SK-N-SH (cell line): Measurements from ENCODE around the gene PRKAB1. TPM values are rescaled to one million over a fixed set of nuclear protein-coding genes. Genes with fewer than 3 reads are reported as not detected.

Experiments
- CTCF ChIA-PET: fragments of 300-600, 350-600 bp; formaldehyde crosslinking; extraction: SDS; loops from one replicate; lab custom pipeline; 2021; lab: Yijun Ruan, JAX
- POLR2A ChIA-PET: fragments of 350-600 bp; sonication (Branson Sonifier 250); formaldehyde crosslinking; extraction: SDS; loops from one replicate; lab custom pipeline; 2020; ENCODE audit warnings: antibody characterized with exemption, inconsistent platforms; lab: Yijun Ruan, JAX
- DNase-seq: peaks from one replicate; pipeline ENCODE4 v3.0.0; 2012
- H2AFZ ChIP-seq: fragments of 200-600 bp; sonication (generic); 2 replicates; pipeline ENCODE4 v1.8.1; 2016; ENCODE audit warnings: antibody characterized with exemption, mild to moderate bottlenecking, low read depth
- H3F3A ChIP-seq: fragments of 200-600 bp; sonication (generic); replicated peaks from 2 replicates; pipeline ENCODE3; 2016; ENCODE audit warnings: antibody characterized with exemption, mild to moderate bottlenecking; ENCODE audit not compliant: insufficient read depth
- H3K27ac ChIP-seq, 2 experiments: fragments of 200-500 bp in 1 of 2; fragments of 200-600 bp in 1 of 2; sonication (Bioruptor generic) in 1 of 2; sonication (generic), shearing (Covaris generic) in 1 of 2; 2 replicates each; pipeline versions ENCODE4 v1.5.1 to v1.6.1; 2014 to 2016; ENCODE audit warnings: low read depth in 2 of 2, inconsistent platforms in 1 of 2, low read length in 1 of 2, mild to moderate bottlenecking in 1 of 2, mixed read lengths in 1 of 2
- H3K27me3 ChIP-seq: fragments of 200-600 bp; sonication (generic), shearing (Covaris generic); 2 replicates; pipeline ENCODE4 v1.6.1; 2016; ENCODE audit warnings: mixed run types; ENCODE audit not compliant: insufficient read depth
- H3K36me3 ChIP-seq, 2 experiments: fragments of 200-500 bp in 1 of 2; fragments of 200-600 bp in 1 of 2; sonication (Bioruptor generic) in 1 of 2; sonication (generic) in 1 of 2; replicated peaks in 1 of 2; 2 replicates each; pipeline versions ENCODE3 to v1.5.1; 2014 to 2016; ENCODE audit warnings: low read length in 1 of 2, mild to moderate bottlenecking in 1 of 2; ENCODE audit not compliant: insufficient read depth in 2 of 2, control insufficient read depth in 1 of 2
- H3K4me1 ChIP-seq, 2 experiments: fragments of 200-500 bp in 1 of 2; fragments of 200-600 bp in 1 of 2; sonication (Bioruptor generic) in 1 of 2; sonication (generic), shearing (Covaris generic) in 1 of 2; 2 replicates each; pipeline versions ENCODE4 v1.5.1 to v1.6.1; 2014 to 2016; ENCODE audit warnings: low read depth in 1 of 2, low read length in 1 of 2, mixed run types in 1 of 2; ENCODE audit not compliant: insufficient read depth in 2 of 2, control insufficient read depth in 1 of 2
- H3K4me2 ChIP-seq: fragments of 200-600 bp; sonication (generic), shearing (Covaris generic); 2 replicates; pipeline ENCODE4 v1.6.1; 2017; ENCODE audit warnings: mixed run types
- H3K4me3 ChIP-seq, 2 experiments: fragments of 200-500 bp in 1 of 2; fragments of 200-600 bp in 1 of 2; sonication (Bioruptor generic) in 1 of 2; sonication (generic), shearing (Covaris generic) in 1 of 2; 2 replicates each; pipeline versions ENCODE4 v1.5.1 to v1.8.1; 2014 to 2016; ENCODE audit warnings: low read depth in 2 of 2, inconsistent platforms in 1 of 2, low read length in 1 of 2, mild to moderate bottlenecking in 1 of 2, mixed read lengths in 1 of 2, moderate library complexity in 1 of 2
- H3K79me2 ChIP-seq: fragments of 200-600 bp; sonication (generic); 2 replicates; pipeline ENCODE4 v1.8.1; 2017; ENCODE audit warnings: mild to moderate bottlenecking; ENCODE audit not compliant: insufficient read depth
- H3K9ac ChIP-seq: fragments of 200-600 bp; sonication (generic); 2 replicates; pipeline ENCODE4 v1.6.1; 2017; ENCODE audit warnings: mixed run types
- H3K9me2 ChIP-seq: fragments of 200-600 bp; sonication (generic); 2 replicates; pipeline ENCODE4 v1.6.1; 2017; ENCODE audit warnings: mixed run types
- H3K9me3 ChIP-seq: fragments of 200-600 bp; sonication (generic); 2 replicates; pipeline ENCODE4 v1.6.1; 2017; ENCODE audit warnings: mixed run types, mild to moderate bottlenecking, moderate library complexity
- H4K20me1 ChIP-seq: fragments of 200-600 bp; sonication (generic); 2 replicates; pipeline ENCODE4 v1.6.1; 2017; ENCODE audit warnings: mild to moderate bottlenecking, mixed run types; ENCODE audit not compliant: insufficient read depth
- CTCF ChIP-seq: fragments of 200-600 bp; sonication (generic); IDR thresholded peaks from 2 replicates; pipeline ENCODE4 v1.6.1; 2017; ENCODE audit warnings: antibody characterized with exemption, mild to moderate bottlenecking, moderate library complexity
- EP300 ChIP-seq, 2 experiments: IDR thresholded peaks; 2 replicates each; pipeline versions ENCODE4 v1.4.0 to v1.6.1; 2012; ENCODE audit warnings: borderline replicate concordance in 1 of 2, low read depth in 1 of 2, low read length in 1 of 2
- EZH2phosphoT487 ChIP-seq: fragments of 200-600 bp; sonication (generic); IDR thresholded peaks from 2 replicates; pipeline ENCODE4 v1.6.1; 2017; ENCODE audit warnings: low read depth, mixed run types, mild to moderate bottlenecking, antibody characterized with exemption, moderate library complexity, borderline replicate concordance
- FOXJ3 ChIP-seq: sonication (generic); formaldehyde crosslinking; IDR thresholded peaks from 2 replicates; pipeline ENCODE4 v1.5.1; 2020; ENCODE audit warnings: mild to moderate bottlenecking, missing genetic modification reagents
- IRF3 ChIP-seq: fragments of 150-350 bp; IDR thresholded peaks from 2 replicates; pipeline ENCODE4 v1.6.1; 2016; ENCODE audit warnings: mild to moderate bottlenecking, low read depth, low read length
- RAD21 ChIP-seq: IDR thresholded peaks from 2 replicates; pipeline ENCODE4 v1.6.1; 2012; ENCODE audit warnings: mild to moderate bottlenecking, low read length
- RCOR1 ChIP-seq: fragments of 150-350 bp; IDR thresholded peaks from 2 replicates; pipeline ENCODE4 v1.6.1; 2017; ENCODE audit warnings: antibody characterized with exemption, low read length
- RFX5 ChIP-seq: IDR thresholded peaks from 2 replicates; pipeline ENCODE4 v1.6.1; 2012; ENCODE audit warnings: mild to moderate bottlenecking, improper control_type of control experiment, low read length
- RXRA ChIP-seq: IDR thresholded peaks from 2 replicates; pipeline ENCODE4 v1.4.0; 2012; ENCODE audit warnings: low read depth, mild to moderate bottlenecking, borderline replicate concordance
- SIN3A ChIP-seq: IDR thresholded peaks from 2 replicates; pipeline ENCODE4 v1.6.1; 2012; ENCODE audit warnings: low read depth, mild to moderate bottlenecking, low read length, moderate library complexity, borderline replicate concordance
- SMC3 ChIP-seq: IDR thresholded peaks from 2 replicates; pipeline ENCODE4 v1.6.1; 2012; ENCODE audit warnings: low read depth, low read length, improper control_type of control experiment
- TCF12 ChIP-seq: IDR thresholded peaks from 2 replicates; pipeline ENCODE4 v1.4.0; 2012
- ZBTB33 ChIP-seq: IDR thresholded peaks from 2 replicates; pipeline ENCODE4 v1.4.0; 2012; ENCODE audit warnings: low read depth, borderline replicate concordance
- WGBS: methylation state at CpG from one replicate; pipeline ENCODE4 v1.1.6; 2017; ENCODE audit warnings: low lambda C conversion rate; 5-methylcytosine and 5-hydroxymethylcytosine counted together
- polyA plus RNA-seq, 3 experiments: library from polyadenylated mRNA; depleted of rRNA; stranded (reverse); fragments of >200 nt; gene quantifications; 2 replicates each; pipeline ENCODE4 v1.2.3, GENCODE V29; 2012

Gene PRKAB1
- polyA plus RNA-seq, 1 of the 3 experiments (the other 2 are of a cell fraction): 28.9 TPM

- TF ChIP-seq IRF3 (no peak), EZH2phosphoT487 (no peak)
These were observed 3.3 kb upstream of the PRKAB1 start (continued) for GRCh38 chr12:119664642-119665041.

- H3K9me3 ChIP-seq: no peaks in the 10 kb centered on the region
- H3K79me2 ChIP-seq: peaks cover 25% of the 10 kb centered on the region
- peaks cover 6 to 7% of the 10 kb centered on the region in 2 experiments; a peak in 3 of 4 replicates for H3K4me1 ChIP-seq
- ChIA-PET CTCF (interaction anchor here (0.9 to 1.8 kb wide), 2 partner anchors 16 to 115 kb away, joined by 3 to 10 read pairs; no protein-coding TSS in a partner anchor), POLR2A (no interaction called here)
- H2AFZ ChIP-seq: no peak overlapping the region
- H3K27ac ChIP-seq: no peak overlapping the region
- no peak overlapping the region for H3K4me2 ChIP-seq
- no peak overlapping the region for H3K9ac ChIP-seq
- no peak overlapping the region for H3K4me3 ChIP-seq
- peaks cover 4% of the 10 kb centered on the region for H3F3A ChIP-seq
- peaks cover 3 to 6% of the 10 kb centered on the region in 2 experiments for H3K36me3 ChIP-seq
- no peaks in the 10 kb centered on the region for H3K27me3 ChIP-seq
- TF ChIP-seq SIN3A (no peak), EP300 (IDR thresholded peaks at IDR 0.05; ENCODE audit: borderline replicate concordance in 1 of 2, low read depth in 1 of 2, low read length in 1 of 2) (no peak), RXRA (no peak), TCF12 (no peak), RAD21 (no peak), RFX5 (no peak), ZBTB33 (no peak), CTCF (no peak), FOXJ3 (CRISPR knock-in tag) (no peak), SMC3 (no peak), RCOR1 (no peak)
- DNase-seq: no peak
- WGBS: 75% methylated on average over 4 of the region's 4 CpGs
- no peaks in the 10 kb centered on the region for H4K20me1 ChIP-seq
- no peaks in the 10 kb centered on the region for H3K9me2 ChIP-seq
These were observed 2.6 kb upstream of the PRKAB1 start for GRCh38 chr12:119665164-119665929.
